ENCODE data around the gene ZDHHC24.

Gene ZDHHC24

DNA sequence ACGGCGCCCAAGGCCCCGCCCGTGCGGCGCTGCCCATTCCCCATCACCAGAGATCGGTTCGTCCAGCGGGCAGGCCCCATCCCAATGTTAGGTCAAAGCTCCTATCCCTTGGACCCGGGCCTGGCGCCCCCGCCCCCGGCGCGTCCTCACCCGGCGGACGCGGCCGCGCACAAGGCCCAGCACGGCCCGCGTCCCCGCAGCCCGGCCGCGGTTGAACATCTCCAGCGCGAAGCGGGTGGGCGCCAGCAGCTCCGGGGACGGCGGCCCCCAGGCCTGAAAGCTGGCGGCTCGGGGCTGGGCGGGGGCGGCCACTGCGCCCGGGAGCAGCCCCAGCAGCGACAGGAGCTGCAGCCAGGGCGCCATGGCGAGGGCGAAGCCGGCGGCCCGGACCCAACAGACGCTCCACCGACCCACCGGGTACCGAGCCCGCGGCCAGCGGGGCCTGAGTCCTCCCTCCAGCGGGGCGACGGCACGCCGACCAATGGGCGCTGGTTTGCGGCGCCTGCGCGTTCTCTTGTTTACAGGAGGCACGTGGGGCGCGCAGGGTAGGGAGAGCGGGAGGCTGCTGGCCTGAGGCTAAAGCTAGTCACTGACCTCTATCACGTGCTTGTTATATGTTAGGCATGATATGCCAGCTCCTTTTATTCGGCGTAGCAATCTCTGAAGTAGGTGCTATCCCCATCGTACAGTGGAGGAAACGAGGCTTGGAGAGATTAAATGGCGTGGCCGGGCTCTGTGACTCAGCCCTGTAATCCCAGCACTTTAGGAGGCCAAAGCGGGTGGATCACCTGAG is 22.5 kb upstream of the ZDHHC24 start, which contains the start of gene CTSF:
Gene CTSF, minus strand, starts transcription at position 483 of the 793 bp plus-strand sequence. Its CDS starts 120 bp downstream, at position 363.
- Histone ChIP-seq H3K27me3 (peaks cover 54% of the 10 kb centered on the region), H3K9me3 (no peaks in the 10 kb centered on the region), H3K4me3 (ENCODE audit: low read depth in 1 of 2, low read length in 1 of 2) (peak within 1 kb of the TSS; percentile 37 to 55), H3K36me3 (no peaks in the 10 kb centered on the region), H3K27ac (no peak within 1 kb of the TSS), H3K4me1 (ENCODE audit: control insufficient read depth in 1 of 2, insufficient read depth in 1 of 2, low read depth in 1 of 2, low read length in 1 of 2) (peaks cover 4 to 5% of the 10 kb centered on the region in 2 experiments)
- TF ChIP-seq, protein P1, sequence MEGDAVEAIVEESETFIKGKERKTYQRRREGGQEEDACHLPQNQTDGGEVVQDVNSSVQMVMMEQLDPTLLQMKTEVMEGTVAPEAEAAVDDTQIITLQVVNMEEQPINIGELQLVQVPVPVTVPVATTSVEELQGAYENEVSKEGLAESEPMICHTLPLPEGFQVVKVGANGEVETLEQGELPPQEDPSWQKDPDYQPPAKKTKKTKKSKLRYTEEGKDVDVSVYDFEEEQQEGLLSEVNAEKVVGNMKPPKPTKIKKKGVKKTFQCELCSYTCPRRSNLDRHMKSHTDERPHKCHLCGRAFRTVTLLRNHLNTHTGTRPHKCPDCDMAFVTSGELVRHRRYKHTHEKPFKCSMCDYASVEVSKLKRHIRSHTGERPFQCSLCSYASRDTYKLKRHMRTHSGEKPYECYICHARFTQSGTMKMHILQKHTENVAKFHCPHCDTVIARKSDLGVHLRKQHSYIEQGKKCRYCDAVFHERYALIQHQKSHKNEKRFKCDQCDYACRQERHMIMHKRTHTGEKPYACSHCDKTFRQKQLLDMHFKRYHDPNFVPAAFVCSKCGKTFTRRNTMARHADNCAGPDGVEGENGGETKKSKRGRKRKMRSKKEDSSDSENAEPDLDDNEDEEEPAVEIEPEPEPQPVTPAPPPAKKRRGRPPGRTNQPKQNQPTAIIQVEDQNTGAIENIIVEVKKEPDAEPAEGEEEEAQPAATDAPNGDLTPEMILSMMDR (IDR thresholded peaks at IDR 0.05) = no peak

DNA sequence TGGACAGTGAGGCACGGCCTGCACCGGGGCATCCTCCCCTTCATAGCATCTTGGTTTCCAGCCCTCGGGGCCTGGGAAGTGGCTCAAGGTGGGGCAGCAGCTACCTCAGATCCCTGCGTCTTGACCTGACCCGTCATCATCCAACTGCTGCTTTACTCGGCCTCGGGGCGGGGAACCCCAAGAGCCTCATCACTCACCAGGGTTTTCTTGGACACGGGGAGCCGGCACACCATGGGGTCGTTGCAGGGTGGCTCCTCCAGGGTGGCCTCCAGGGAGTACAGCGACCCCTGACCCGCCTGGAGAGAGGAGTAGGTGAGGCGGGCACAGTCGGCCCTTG is 21.9 kb upstream of the ZDHHC24 start:
- no peaks in the 10 kb centered on the region for H3K36me3 ChIP-seq
- no peak overlapping the region for H3K27ac ChIP-seq
- TF ChIP-seq, protein P1 (IDR thresholded peaks at IDR 0.05) = no peak
- peaks cover 54% of the 10 kb centered on the region for H3K27me3 ChIP-seq
- no peaks in the 10 kb centered on the region for H3K9me3 ChIP-seq
- peaks cover 4 to 5% of the 10 kb centered on the region in 2 experiments for H3K4me1 ChIP-seq (ENCODE audit: control insufficient read depth in 1 of 2, insufficient read depth in 1 of 2, low read depth in 1 of 2, low read length in 1 of 2)
- H3K4me3 ChIP-seq (ENCODE audit: low read depth in 1 of 2, low read length in 1 of 2) = no peak overlapping the region

DNA sequence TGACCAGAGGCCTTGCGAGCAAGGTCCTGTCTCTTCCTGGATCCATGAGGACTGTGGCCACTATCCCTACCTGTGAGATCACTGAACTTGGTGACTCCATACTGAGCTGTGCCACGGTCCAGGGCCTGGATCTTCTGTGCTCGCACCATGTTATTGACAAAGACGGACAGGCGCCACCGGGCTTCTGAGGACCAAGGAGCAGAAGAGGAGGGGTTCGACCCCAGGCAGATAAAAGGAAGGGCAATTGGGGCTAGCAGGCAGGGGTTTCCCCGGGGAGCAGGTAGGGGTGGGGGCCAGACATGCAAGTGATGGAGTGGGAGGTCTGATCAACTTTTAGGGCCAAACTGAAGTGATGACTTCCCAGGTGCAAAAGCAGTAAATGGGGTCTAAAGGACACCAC is 20.4 kb upstream of the ZDHHC24 start:
- peaks cover 58% of the 10 kb centered on the region for H3K27me3 ChIP-seq
- no peak overlapping the region for H3K4me3 ChIP-seq (ENCODE audit: low read depth in 1 of 2, low read length in 1 of 2)
- peaks cover 4 to 5% of the 10 kb centered on the region in 2 experiments for H3K4me1 ChIP-seq (ENCODE audit: control insufficient read depth in 1 of 2, insufficient read depth in 1 of 2, low read depth in 1 of 2, low read length in 1 of 2)
- H3K27ac ChIP-seq = no peak overlapping the region
- TF ChIP-seq, protein P1 (IDR thresholded peaks at IDR 0.05) = no peak
- no peaks in the 10 kb centered on the region for H3K9me3 ChIP-seq
- H3K36me3 ChIP-seq = no peaks in the 10 kb centered on the region

DNA sequence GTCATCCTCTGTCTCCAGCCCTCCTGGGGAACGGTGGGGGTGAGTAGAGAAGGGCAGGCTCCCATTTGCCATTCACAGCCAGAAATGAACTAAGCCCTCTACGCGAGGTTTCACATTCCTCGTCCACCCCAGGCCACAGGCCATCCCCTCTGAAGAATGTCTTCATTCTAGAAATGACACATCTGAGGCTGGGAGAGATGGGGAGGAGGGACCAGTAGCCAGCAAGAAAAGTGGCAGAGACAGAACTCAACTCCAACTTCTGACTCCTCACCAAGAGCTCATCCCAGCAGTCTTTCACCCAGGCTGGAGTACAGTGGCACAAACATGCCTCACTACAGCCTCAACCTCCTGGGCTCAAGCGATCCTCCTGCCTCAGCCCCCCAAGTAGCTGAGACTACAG is 19.1 kb upstream of the ZDHHC24 start:
- H3K9me3 ChIP-seq = no peaks in the 10 kb centered on the region
- H3K27ac ChIP-seq = no peak overlapping the region
- peaks cover 59% of the 10 kb centered on the region for H3K27me3 ChIP-seq
- TF ChIP-seq, protein P1 (IDR thresholded peaks at IDR 0.05) = no peak
- peaks cover 4 to 5% of the 10 kb centered on the region in 2 experiments for H3K4me1 ChIP-seq (ENCODE audit: control insufficient read depth in 1 of 2, insufficient read depth in 1 of 2, low read depth in 1 of 2, low read length in 1 of 2)
- no peak overlapping the region for H3K4me3 ChIP-seq (ENCODE audit: low read depth in 1 of 2, low read length in 1 of 2)
- no peaks in the 10 kb centered on the region for H3K36me3 ChIP-seq

DNA sequence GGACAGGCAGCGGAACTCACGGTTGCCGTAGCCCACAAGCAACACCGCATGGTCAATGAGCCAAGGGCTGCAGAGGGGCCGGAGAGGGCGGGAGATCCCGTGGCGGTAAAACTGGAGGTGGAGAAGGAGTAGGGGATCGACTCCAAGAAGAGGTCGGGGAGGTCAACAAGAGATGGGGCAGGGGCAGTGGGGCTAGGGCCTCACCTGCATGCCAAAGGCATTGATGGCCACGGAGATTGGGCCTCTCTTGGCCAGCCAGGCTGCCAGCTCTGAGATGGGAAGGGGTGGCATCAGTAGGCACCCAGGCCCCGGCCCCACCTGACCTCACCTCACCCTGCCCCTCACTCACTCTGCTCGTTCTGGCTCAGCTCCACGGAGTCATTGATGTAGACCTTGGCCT is 18.7 kb upstream of the ZDHHC24 start:
- TF ChIP-seq, protein P1 (IDR thresholded peaks at IDR 0.05) = no peak
- Histone ChIP-seq H3K4me1 (ENCODE audit: control insufficient read depth in 1 of 2, insufficient read depth in 1 of 2, low read depth in 1 of 2, low read length in 1 of 2) (peaks cover 4 to 5% of the 10 kb centered on the region in 2 experiments), H3K27ac (no peak overlapping the region), H3K4me3 (ENCODE audit: low read depth in 1 of 2, low read length in 1 of 2) (no peak overlapping the region), H3K27me3 (peaks cover 59% of the 10 kb centered on the region), H3K9me3 (no peaks in the 10 kb centered on the region), H3K36me3 (no peaks in the 10 kb centered on the region)

All from neutrophil (primary cell).